NT2/D1 (cell line): ENCODE measurements around the gene SLC36A1.

Experiments used
- YY1 ChIP-seq: IDR thresholded peaks from 2 replicates; pipeline ENCODE4 v1.6.1; 2011; ENCODE audit not compliant: insufficient read length, insufficient read depth
- ZNF274 ChIP-seq: IDR thresholded peaks from 2 replicates; pipeline ENCODE4 v1.6.1; 2011; ENCODE audit warnings: mild to moderate bottlenecking, low read depth, low read length

- no peak for TF ChIP-seq YY1
- no peak for TF ChIP-seq ZNF274
Observed at GRCh38 chr5:151475388-151475787, 28.0 kb downstream of the SLC36A1 start.
